SHP77 treated with DMSO at 0.1 percent for 48 hours (cell line): ENCODE measurements around the gene MYO1H.
A peak's percentile ranks its signal among the peaks of the same experiment; 100 is the strongest.
"Not testable (repeated sequence)": the region's sequence is repeated elsewhere in the genome, so short reads cannot be mapped to it uniquely, and the experiment has no call there.

Source experiments
- DNase-seq: peaks from one replicate; lab custom pipeline; 2025; lab: John Stamatoyannopoulos, UW

Gene MYO1H

GRCh38 chr12:109346920-109347319 lies 780 bp upstream of the MYO1H start:
- DNase-seq = no peak

GRCh38 chr12:109352184-109352583 lies 4.5 kb downstream of the MYO1H start:
- DNase-seq = no peak

- no peak for DNase-seq
Observed at GRCh38 chr12:109356577-109356976, 8.9 kb downstream of the MYO1H start.

GRCh38 chr12:109357032-109357431 lies 9.3 kb downstream of the MYO1H start:
- DNase-seq = no peak

GRCh38 chr12:109358154-109358869 lies 10.6 kb downstream of the MYO1H start:
- no peak for DNase-seq

GRCh38 chr12:109359131-109359690 lies 11.5 kb downstream of the MYO1H start:
- no peak for DNase-seq

- DNase-seq = no peak
Observed at GRCh38 chr12:109369831-109370230, 22.1 kb downstream of the MYO1H start.

GRCh38 chr12:109377139-109377685 lies 29.5 kb downstream of the MYO1H start:
- no peak for DNase-seq

- no peak for DNase-seq
Observed at GRCh38 chr12:109378569-109378968, 30.9 kb downstream of the MYO1H start.

- no peak for DNase-seq
Observed at GRCh38 chr12:109382031-109382430, 34.3 kb downstream of the MYO1H start.

GRCh38 chr12:109383240-109383639 lies 35.5 kb downstream of the MYO1H start:
- no peak for DNase-seq

- DNase-seq = peak; percentile 44
Observed at GRCh38 chr12:109385339-109386058, 37.8 kb downstream of the MYO1H start.

GRCh38 chr12:109386059-109386433 lies 38.3 kb downstream of the MYO1H start:
- no peak for DNase-seq

- peak; percentile 59 for DNase-seq
Observed at GRCh38 chr12:109387425-109388166, 39.9 kb downstream of the MYO1H start.

GRCh38 chr12:109388167-109388563 lies 40.5 kb downstream of the MYO1H start:
- no peak for DNase-seq

- DNase-seq = no peak
Observed at GRCh38 chr12:109389146-109389545, 41.4 kb downstream of the MYO1H start.

- DNase-seq = peak; percentile 28
Observed at GRCh38 chr12:109393437-109394345, 46.0 kb downstream of the MYO1H start.

GRCh38 chr12:109394891-109395290 lies 47.2 kb downstream of the MYO1H start:
- no peak for DNase-seq

- DNase-seq = not testable (repeated sequence)
Observed at GRCh38 chr12:109404841-109405240, 57.1 kb downstream of the MYO1H start.

- DNase-seq = not testable (repeated sequence)
Observed at GRCh38 chr12:109406147-109406546, 58.4 kb downstream of the MYO1H start.

GRCh38 chr12:109418848-109419480 lies 71.3 kb downstream of the MYO1H start:
- no peak for DNase-seq
